HepG2 (cell line): ENCODE measurements around the gene TMEM132D.

Source experiments
- EZH2 ChIP-seq: conservative IDR thresholded peaks from 2 replicates; pipeline ENCODE4 v1.6.1; 2012; ENCODE audit warnings: mild to moderate bottlenecking, low read depth, low read length, moderate library complexity
- FOXK2 ChIP-seq: fragments of 450-650 bp; IDR thresholded peaks from 2 replicates; pipeline ENCODE4 v1.6.1; 2016
- HMG20A ChIP-seq: IDR thresholded peaks from 2 replicates; pipeline ENCODE4 v1.6.1; 2016; ENCODE audit warnings: borderline replicate concordance
- HNRNPLL ChIP-seq: fragments of 200-400 bp; formaldehyde crosslinking; IDR thresholded peaks from 2 replicates; pipeline ENCODE4 v1.6.1; 2017; ENCODE audit warnings: mild to moderate bottlenecking, low read depth, low read length; ENCODE audit not compliant: poor library complexity, severe bottlenecking
- SMAD1 ChIP-seq: sonication (generic); formaldehyde crosslinking; IDR thresholded peaks from 2 replicates; pipeline ENCODE4 v1.4.0; 2020; ENCODE audit warnings: missing genetic modification reagents, low read depth, mild to moderate bottlenecking, borderline replicate concordance
- ZFY ChIP-seq: sonication (generic); formaldehyde crosslinking; IDR thresholded peaks from 2 replicates; pipeline ENCODE4 v1.4.0; 2020; ENCODE audit warnings: missing genetic modification reagents
- ZIK1 ChIP-seq: sonication (generic); formaldehyde crosslinking; IDR thresholded peaks from 2 replicates; pipeline ENCODE4 v1.5.0; 2020; ENCODE audit warnings: mild to moderate bottlenecking, low read depth, missing genetic modification reagents, borderline replicate concordance
- TF ChIP-seq, protein P1 (sequence below): sonication (generic); formaldehyde crosslinking; IDR thresholded peaks from 2 replicates; pipeline ENCODE4 v1.5.0; 2020; ENCODE audit warnings: mild to moderate bottlenecking, missing genetic modification reagents, moderate library complexity

DNA sequence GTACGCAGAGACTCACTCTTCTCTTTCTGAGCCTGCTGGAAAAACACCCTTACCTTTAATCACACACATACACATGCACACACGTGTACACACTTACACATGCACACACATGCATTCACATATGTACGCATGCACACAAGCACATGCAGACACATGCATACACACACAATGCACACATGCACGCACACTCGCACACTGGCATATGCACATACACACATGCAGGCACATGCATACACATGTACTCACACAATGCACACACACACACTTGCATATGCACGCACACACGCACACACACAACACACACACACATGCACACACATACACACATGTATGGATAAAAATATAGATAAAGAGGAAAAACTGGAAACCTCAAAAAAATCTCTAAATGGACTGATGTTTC, 801.6 kb downstream of the TMEM132D start:
- TF ChIP-seq HMG20A (CRISPR knock-in tag) (no peak), FOXK2 (no peak), ZFY (CRISPR knock-in tag) (no peak), ZIK1 (CRISPR knock-in tag) (no peak), EZH2 (no peak), SMAD1 (CRISPR knock-in tag) (no peak), HNRNPLL (no peak)
- TF ChIP-seq, protein P1, sequence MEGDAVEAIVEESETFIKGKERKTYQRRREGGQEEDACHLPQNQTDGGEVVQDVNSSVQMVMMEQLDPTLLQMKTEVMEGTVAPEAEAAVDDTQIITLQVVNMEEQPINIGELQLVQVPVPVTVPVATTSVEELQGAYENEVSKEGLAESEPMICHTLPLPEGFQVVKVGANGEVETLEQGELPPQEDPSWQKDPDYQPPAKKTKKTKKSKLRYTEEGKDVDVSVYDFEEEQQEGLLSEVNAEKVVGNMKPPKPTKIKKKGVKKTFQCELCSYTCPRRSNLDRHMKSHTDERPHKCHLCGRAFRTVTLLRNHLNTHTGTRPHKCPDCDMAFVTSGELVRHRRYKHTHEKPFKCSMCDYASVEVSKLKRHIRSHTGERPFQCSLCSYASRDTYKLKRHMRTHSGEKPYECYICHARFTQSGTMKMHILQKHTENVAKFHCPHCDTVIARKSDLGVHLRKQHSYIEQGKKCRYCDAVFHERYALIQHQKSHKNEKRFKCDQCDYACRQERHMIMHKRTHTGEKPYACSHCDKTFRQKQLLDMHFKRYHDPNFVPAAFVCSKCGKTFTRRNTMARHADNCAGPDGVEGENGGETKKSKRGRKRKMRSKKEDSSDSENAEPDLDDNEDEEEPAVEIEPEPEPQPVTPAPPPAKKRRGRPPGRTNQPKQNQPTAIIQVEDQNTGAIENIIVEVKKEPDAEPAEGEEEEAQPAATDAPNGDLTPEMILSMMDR (CRISPR knock-in tag): no peak
